NCI-H345 (cell line): Measurements from ENCODE around the gene SLC22A8.
A peak's percentile ranks its signal among the peaks of the same experiment; 100 is the strongest.
"Not testable (repeated sequence)": the region's sequence is repeated elsewhere in the genome, so short reads cannot be mapped to it uniquely, and the experiment has no call there.

Experiments
- DNase-seq: peaks from one replicate; lab custom pipeline; 2025; lab: John Stamatoyannopoulos, UW

The SLC22A8 gene

DNA sequence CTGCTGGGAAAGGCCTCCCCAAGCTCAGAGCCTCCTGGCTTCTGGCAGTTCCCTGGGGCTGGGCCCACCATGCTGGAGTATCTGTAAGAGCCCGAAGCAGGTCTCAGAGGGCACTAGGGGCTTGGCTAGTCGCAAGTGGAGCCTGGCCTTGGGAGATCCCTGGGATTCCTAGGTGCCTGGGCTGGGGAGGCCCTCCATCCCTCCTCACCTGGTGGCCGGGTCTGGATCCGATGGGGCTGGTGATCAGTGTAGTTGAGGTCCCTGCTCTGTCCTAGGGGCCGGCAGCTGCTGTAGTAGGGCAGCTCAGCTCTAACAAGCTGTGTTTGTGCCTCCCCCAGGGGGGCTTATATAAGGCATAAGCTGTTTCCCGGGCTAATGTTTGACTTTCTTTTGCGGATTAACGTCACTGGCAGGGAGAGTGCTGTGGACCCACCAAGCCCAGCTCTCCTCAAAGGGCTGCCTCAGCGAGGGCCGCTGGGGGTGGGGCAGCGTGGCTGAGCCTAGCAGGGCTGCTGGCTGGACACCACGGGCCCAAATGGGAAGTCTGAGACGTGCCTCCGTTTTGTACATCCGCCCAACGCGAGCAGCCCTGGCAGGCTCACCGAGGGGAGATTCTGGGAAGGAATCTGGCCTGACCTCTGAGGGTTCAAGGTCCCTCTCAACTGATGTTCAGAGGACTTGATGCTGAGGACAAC, at the start of gene SLC22A8:
SLC22A8 (minus strand) TSS at position 321 of the 695 bp plus-strand sequence. CDS start 883 bp downstream, outside the sequence.
- no peak for DNase-seq

DNA sequence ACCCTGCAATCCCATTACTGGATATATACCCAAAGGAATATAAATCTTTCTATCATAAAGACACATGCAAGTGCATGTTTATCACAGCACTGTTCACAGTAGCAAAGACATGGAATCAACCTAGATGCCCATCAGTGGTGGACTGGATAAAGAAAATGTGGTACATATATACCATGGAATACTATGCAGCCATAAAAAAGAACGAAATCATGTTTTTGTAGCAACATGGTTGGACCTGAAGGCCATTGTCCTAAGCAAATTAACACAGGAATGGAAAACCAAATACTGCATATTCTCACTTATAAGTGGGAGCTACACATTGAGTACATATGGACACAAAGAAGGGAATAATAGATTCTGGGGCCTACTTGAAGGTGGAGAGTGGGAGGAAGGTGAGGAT, 30.6 kb upstream of the SLC22A8 start:
- not testable (repeated sequence) for DNase-seq

GRCh38 chr11:63042596-63042995, 27.0 kb upstream of the SLC22A8 start:
- DNase-seq = no peak

- DNase-seq = no peak
Measured at GRCh38 chr11:63032457-63032856, 16.8 kb upstream of the SLC22A8 start.

GRCh38 chr11:63023841-63024648, 8.4 kb upstream of the SLC22A8 start:
- peak; percentile 72 for DNase-seq

GRCh38 chr11:63023222-63023814, 7.7 kb upstream of the SLC22A8 start:
- no peak for DNase-seq

- no peak for DNase-seq
Measured at GRCh38 chr11:63022441-63022840, 6.8 kb upstream of the SLC22A8 start.

GRCh38 chr11:63020671-63021291, 5.1 kb upstream of the SLC22A8 start:
- no peak for DNase-seq

DNA sequence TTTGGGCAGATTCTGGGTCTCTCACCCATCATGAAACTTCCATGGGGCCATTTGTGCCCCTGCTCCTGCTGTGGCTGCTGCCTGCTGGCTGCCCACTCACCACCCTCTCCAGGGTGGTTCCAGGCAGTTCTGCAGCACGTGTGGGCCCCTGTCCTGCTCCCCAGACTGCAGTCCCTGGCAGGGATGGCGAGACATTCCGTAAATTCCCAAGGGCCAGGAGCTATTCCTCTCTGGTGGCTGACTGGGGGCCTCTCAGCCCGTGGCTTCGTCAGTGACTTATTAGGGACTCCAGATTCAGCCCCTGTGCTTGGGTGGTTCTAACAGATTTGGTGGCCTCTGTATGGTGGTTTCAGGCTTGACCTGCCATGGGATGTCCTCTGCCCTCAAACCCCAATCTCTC, 3.9 kb upstream of the SLC22A8 start:
- DNase-seq = no peak

GRCh38 chr11:63017306-63017974, 1.8 kb upstream of the SLC22A8 start:
- peak; percentile 1 for DNase-seq

- no peak for DNase-seq
Measured at GRCh38 chr11:63014408-63015055, 1.1 kb downstream of the SLC22A8 start.

- no peak for DNase-seq
Measured at GRCh38 chr11:63012839-63013238, 2.8 kb downstream of the SLC22A8 start.

DNA sequence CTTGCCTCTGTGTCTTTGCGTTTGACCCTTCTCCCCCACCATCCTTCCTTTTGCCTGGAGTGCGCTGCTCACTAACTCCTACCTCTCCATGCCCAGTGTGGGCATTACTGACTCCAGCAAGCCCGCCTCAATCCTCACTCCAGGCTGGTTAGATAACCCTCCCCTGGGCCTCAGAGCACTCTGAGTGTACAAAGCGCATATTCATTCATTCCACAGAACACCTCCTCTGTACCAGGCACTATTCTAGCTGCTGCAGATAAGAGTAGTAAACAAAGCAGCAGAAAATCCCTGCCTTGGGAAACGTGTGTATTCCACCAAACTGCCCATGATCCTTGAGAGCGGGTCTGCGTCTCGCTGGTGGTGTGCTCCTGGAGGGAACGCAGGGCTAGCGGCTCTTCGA, 3.2 kb downstream of the SLC22A8 start:
- no peak for DNase-seq

DNA sequence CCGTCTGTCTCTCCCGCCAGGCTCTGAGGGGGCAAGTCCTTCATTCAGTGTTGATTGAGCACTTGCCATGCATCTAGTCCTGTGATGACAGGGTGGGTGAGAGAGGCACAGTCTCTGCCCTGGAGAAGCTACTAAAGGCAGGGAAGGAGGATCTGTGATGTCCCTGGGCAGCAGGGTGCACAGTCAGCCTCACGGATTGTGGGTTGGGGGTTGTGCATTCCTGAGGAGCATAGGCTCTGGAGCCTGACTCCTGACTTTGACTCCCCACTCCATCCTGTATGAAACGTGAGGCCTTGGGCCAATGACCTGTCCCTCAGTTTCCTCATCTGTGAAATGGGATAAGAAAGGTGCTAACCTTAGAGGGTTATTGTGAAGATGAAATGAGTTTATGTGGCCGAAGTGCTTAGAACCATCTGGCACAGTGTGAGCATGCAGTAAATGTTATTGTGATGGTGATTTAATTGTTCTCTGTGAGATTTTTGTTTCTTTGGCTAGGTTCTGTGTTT, 4.7 kb downstream of the SLC22A8 start:
- DNase-seq = no peak

GRCh38 chr11:63007920-63008319, 7.7 kb downstream of the SLC22A8 start:
- DNase-seq = no peak

- DNase-seq = no peak
Measured at GRCh38 chr11:63001456-63001855, 14.2 kb downstream of the SLC22A8 start.

DNA sequence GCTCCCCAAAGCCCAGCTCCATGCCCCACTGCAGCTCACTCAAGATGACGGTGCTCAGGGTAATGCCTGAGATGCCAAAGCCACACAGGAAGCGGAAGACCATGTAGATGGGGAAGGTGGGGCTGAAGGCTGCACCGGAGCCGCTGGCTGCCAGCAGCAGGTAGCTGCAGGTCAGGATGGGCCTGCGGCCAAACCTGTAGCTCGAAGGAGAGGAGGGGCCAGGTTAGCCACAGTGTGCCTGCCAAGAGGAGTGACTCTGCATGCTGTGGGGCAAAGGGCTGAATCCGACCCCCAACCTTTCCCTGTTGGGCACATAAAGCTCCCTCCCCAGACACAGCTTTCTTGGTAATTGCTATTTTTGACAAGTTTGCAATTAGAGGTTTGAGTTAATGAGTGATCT, 16.0 kb downstream of the SLC22A8 start:
- DNase-seq = no peak

- no peak for DNase-seq
Measured at GRCh38 chr11:62999156-62999555, 16.5 kb downstream of the SLC22A8 start.

DNA sequence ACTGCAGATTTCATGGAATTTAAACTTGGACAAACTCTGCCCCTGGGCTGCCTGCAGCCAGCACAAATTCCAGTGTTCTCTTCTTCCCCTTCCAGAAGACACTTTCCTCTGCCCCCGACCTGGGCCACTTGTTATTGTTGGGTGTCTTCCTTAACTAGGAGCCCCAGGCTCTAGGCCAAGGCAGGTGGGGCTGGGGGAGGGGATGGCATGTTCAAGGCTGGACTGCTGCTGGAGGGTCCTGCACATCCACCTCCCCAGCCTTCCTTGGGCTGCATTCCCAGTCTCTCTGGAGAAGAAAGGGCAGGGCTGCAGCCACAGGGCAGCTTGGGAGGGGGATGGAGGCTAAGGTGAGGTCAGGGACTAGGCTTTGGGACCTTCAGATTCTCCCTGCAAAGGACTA, 19.4 kb downstream of the SLC22A8 start:
- no peak for DNase-seq

GRCh38 chr11:62994775-62995174, 20.9 kb downstream of the SLC22A8 start:
- DNase-seq = no peak

DNA sequence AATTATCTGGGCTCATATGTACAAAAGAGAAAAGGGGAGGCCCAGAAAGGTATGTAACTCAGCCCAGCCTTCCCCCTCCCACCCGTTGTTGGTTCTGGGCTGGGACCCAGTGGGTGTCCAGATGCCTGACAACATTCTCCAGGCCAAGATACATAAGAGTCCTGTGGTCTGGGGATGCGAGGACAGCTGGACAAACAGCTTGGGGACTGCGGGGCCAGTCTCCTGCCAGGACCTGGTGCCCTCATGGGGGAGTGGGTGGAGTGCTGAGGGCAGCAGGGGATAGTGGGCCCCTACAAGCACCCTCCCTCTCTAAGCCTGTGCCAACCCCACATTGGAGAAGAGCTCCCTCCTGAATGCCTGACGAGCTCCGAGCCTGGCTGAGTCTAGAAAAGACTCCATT, 27.4 kb downstream of the SLC22A8 start:
- DNase-seq = no peak
